Measurements from ENCODE around the gene SP2. TPM values are rescaled to one million over a fixed set of nuclear protein-coding genes. Genes with fewer than 3 reads are reported as not detected.

The SP2 gene
- total RNA-seq, 1 donor from 2014 or later, result 16.9 TPM

DNA sequence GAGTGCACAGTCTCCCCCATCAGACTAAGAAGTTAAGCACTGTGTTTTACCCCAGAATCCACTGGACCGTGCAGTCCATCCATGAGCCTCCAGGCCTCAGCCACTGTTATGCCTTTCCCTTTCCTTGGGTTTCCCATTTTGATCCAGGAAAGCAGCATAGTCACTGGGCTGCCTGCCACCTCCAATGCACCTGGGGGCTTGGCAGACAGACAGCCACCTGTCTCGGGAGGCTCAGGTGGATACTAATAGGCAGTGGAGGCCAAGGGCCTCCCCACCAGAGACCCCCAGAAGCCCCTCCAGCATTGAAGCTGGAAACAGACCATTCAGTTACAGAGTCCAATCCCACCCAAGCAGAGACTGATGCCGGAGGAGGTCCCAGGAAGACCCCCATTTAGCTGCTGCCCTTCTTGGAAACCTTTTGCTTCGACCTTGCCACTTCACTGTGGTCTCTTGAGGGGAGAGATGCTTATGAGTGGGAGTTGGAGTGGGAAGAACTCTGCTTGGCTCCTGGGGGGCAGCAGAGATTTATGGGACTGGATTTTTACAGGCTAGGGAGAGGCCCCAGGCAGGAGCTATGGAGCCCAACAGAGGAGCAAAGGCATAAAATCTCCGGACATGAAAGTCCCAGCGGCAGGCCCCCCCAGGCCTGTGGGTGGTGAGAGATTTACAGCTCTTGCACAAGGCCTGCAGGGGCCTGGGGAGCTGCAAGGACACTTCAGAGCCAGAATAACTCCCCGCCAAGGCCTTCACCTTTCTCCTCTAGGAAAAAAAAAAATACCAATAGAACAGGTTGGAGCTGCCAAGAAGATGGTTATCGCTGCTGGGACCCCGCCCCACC, 12.2 kb upstream of the SP2 start:
- DNase-seq (ENCODE audit: extremely low spot score, unreplicated experiment), result no peak
- TF ChIP-seq, protein P1, sequence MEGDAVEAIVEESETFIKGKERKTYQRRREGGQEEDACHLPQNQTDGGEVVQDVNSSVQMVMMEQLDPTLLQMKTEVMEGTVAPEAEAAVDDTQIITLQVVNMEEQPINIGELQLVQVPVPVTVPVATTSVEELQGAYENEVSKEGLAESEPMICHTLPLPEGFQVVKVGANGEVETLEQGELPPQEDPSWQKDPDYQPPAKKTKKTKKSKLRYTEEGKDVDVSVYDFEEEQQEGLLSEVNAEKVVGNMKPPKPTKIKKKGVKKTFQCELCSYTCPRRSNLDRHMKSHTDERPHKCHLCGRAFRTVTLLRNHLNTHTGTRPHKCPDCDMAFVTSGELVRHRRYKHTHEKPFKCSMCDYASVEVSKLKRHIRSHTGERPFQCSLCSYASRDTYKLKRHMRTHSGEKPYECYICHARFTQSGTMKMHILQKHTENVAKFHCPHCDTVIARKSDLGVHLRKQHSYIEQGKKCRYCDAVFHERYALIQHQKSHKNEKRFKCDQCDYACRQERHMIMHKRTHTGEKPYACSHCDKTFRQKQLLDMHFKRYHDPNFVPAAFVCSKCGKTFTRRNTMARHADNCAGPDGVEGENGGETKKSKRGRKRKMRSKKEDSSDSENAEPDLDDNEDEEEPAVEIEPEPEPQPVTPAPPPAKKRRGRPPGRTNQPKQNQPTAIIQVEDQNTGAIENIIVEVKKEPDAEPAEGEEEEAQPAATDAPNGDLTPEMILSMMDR (conservative IDR thresholded peaks at IDR 0.05), result no peak
- Mint-ChIP-seq H3K4me1 (ENCODE audit: unreplicated experiment) (peaks cover 20% of the 10 kb centered on the region), H3K27ac (peak overlapping the region; percentile 84), H3K36me3 (no peaks in the 10 kb centered on the region), H3K9me3 (no peaks in the 10 kb centered on the region), H3K4me3 (peak overlapping the region; percentile 49), H3K27me3 (peaks cover 28% of the 10 kb centered on the region)

DNA sequence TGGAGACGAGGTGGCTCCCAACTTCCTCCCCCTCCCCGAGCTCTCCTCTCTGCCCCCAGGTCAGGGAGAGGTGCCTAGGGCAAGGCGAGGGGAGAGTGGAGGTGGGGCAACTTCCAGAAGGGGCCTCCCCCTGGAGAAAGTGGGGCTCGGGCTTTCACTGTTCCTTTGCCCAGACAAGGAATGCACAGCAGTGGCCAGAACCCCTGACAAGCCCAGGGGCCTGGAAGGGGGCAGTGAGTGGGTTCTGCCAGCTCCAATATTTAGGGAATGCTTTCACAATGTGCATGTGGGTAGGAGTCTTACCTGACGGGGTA, 11.7 kb upstream of the SP2 start:
- H3K9me3 Mint-ChIP-seq, result no peaks in the 10 kb centered on the region
- no peaks in the 10 kb centered on the region for H3K36me3 Mint-ChIP-seq
- H3K4me1 Mint-ChIP-seq (ENCODE audit: unreplicated experiment), result peaks cover 15% of the 10 kb centered on the region
- H3K4me3 Mint-ChIP-seq, result peak overlapping the region; percentile 49
- H3K27ac Mint-ChIP-seq, result peak overlapping the region; percentile 84
- H3K27me3 Mint-ChIP-seq, result peaks cover 23% of the 10 kb centered on the region
- TF ChIP-seq, protein P1 (conservative IDR thresholded peaks at IDR 0.05), result no peak
- DNase-seq (ENCODE audit: extremely low spot score, unreplicated experiment), result no peak

DNA sequence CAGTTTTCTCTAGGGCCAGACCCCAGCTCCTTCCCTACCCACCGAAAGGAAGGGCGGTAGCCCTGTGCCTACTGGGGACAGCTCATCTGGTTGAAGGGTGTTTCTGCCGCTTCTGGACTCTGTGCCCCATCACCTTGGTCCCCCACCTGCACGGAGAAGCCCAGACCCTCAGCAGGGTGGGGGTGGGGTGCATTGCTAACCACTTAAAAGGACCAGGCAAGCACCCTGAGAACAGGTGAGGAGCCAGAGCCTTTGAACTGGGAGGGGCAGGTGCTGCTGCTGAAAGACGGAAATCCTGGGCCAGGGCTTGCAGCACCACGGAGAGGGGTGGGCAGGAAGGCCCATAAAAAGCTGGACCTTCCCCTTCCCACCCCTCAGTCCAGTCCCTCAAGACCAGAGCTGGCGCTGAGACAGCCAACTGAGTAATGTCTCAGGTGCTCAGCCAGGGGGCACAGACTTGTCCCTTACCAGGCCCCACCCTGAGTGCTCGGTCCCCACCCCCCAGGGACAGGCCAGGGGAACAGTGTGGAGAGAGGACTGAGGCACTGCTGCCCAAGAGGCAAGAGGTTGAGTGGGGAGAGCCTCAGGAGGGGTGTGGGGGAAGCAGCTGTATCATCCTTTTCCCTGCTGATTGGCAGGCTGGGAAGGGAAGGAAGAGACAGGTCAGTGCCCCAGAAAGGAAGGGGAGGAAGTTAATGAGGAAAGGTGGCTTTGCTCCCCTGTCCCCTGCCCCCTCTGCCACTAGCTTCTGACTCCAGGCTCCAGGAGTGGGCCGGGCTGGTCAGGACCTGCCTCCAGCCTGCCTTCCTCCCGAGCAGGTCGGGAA, 10.9 kb upstream of the SP2 start:
- Mint-ChIP-seq H3K4me1 (ENCODE audit: unreplicated experiment) (peaks cover 15% of the 10 kb centered on the region), H3K27ac (peak overlapping the region; percentile 84), H3K36me3 (no peaks in the 10 kb centered on the region), H3K9me3 (no peaks in the 10 kb centered on the region), H3K27me3 (peaks cover 21% of the 10 kb centered on the region), H3K4me3 (peak overlapping the region; percentile 49)
- no peak for DNase-seq (ENCODE audit: extremely low spot score, unreplicated experiment)
- TF ChIP-seq, protein P1 (conservative IDR thresholded peaks at IDR 0.05), result no peak

DNA sequence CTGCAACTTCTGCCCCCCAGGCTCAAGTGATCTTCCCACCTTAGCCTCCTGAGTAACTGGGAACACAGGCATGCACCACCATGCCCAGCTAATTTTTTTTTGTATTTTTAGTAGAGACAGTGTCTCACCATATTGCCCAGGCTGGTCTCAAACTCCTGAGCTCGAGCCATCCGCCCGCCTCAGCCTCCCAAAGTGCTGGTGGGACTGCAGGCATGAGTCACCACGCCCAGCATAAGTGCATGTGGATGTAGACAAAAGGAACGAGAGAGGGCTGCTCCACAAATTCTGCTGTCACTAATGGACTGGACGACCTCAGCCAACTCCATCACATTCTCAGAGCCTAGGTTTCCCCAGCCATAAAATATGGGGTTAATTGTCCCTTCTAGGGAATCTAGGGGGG, 7.7 kb upstream of the SP2 start:
- Mint-ChIP-seq H3K36me3 (no peaks in the 10 kb centered on the region), H3K9me3 (no peaks in the 10 kb centered on the region), H3K4me3 (no peak overlapping the region), H3K27ac (peak overlapping the region; percentile 74), H3K27me3 (peaks cover 3% of the 10 kb centered on the region), H3K4me1 (ENCODE audit: unreplicated experiment) (peaks cover 14% of the 10 kb centered on the region)
- TF ChIP-seq, protein P1 (conservative IDR thresholded peaks at IDR 0.05), result no peak
- DNase-seq (ENCODE audit: extremely low spot score, unreplicated experiment), result no peak

DNA sequence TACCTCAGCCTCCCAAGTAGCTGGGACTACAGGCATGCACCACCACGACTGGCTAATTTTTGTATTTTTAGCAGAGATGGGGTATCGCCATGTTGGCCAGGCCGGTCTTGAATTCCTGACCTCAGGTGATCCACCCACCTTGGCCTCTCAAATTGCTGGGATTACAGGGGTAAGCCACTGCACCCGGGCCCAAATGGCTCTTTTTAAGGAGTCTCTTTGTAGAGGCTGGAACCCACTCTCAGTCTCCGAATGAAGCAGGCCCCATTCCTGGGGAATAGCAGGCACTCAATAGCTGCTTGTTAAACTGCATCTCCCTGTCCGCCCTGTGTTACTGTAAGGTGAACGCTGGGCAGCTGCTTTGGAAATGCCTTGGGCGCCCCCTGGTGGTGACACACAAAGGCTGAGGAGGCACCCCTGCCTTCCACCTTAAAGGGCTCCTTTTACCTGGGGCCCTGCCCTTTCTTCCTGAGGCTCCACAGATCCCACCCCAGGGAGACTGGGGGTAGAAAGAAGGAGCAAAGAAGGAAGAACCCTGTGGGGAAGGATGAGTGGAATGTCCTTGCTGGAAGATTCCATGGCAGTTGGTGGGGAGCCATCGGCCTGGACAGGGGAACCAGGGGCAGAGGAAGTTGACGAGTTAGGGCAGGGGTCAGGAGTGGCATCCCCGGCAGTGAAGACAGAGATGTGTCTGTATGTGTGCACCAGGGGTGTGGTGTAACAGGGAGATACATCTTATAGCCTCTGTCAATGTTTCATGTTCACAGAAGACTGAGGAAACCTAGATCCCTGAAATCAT, 6.1 kb upstream of the SP2 start:
- Mint-ChIP-seq H3K4me1 (ENCODE audit: unreplicated experiment) (peaks cover 17% of the 10 kb centered on the region), H3K27me3 (no peaks in the 10 kb centered on the region), H3K9me3 (no peaks in the 10 kb centered on the region), H3K4me3 (peak overlapping the region; percentile 59), H3K36me3 (no peaks in the 10 kb centered on the region), H3K27ac (peak overlapping the region; percentile 80)
- TF ChIP-seq, protein P1 (conservative IDR thresholded peaks at IDR 0.05), result peak; percentile 97
- DNase-seq (ENCODE audit: extremely low spot score, unreplicated experiment), result peak; percentile 91

Measured in type B pancreatic cell (in vitro differentiated cells).